ENCODE results near the gene TECTA. TPM values are rescaled to one million over a fixed set of nuclear protein-coding genes. Genes with fewer than 3 reads are reported as not detected.

The TECTA gene
- polyA plus RNA-seq, 3 donors = 0.45 TPM; not detected in 2

GRCh38 chr11:121240650-121241303 is 139.7 kb downstream of the TECTA start:
- Histone ChIP-seq H3K4me2 (replicated peaks; ENCODE audit: extremely low read depth, low read length, poor library complexity, severe bottlenecking) (no peak overlapping the region), H3K79me2 (ENCODE audit: insufficient read depth, low read length) (no peaks in the 10 kb centered on the region), H3K27me3 (ENCODE audit: control insufficient read depth in 2 of 2, insufficient read depth in 2 of 2, low read length in 2 of 2) (peaks cover 0 to 2% of the 10 kb centered on the region in 2 donors), H3K27ac (ENCODE audit: low read depth in 1 of 2, low read length in 2 of 2) (no peak overlapping the region), H3K4me3 (replicated peaks in 1 of 3; ENCODE audit: low read depth in 2 of 3, low read length in 3 of 3) (no peak overlapping the region), H3K9ac (ENCODE audit: insufficient read depth, low read length, poor library complexity, severe bottlenecking) (no peak overlapping the region), H2AFZ (ENCODE audit: insufficient read depth, low read depth, low read length, poor library complexity, severe bottlenecking) (no peak overlapping the region), H4K20me1 (ENCODE audit: insufficient read depth, low read length) (no peaks in the 10 kb centered on the region), H3K9me3 (replicated peaks in 1 of 2; ENCODE audit: control insufficient read depth in 1 of 2, insufficient read depth in 1 of 2, low read length in 2 of 2) (no peaks in the 10 kb centered on the region), H3K4me1 (ENCODE audit: control insufficient read depth in 1 of 2, insufficient read depth in 2 of 2, low read length in 2 of 2) (no peaks in the 10 kb centered on the region), H3K36me3 (replicated peaks in 1 of 2; ENCODE audit: control insufficient read depth in 1 of 2, insufficient read depth in 2 of 2, low read length in 2 of 2) (no peaks in the 10 kb centered on the region)
- 88% methylated on average over 9 of the region's 9 CpGs for WGBS (ENCODE audit: insufficient coverage)
- TF ChIP-seq CTCF (IDR thresholded peaks at IDR 0.05) = no peak
- Mint-ChIP-seq H3K36me3 (no peaks in the 10 kb centered on the region), H3K4me3 (no peak overlapping the region), H3K9me3 (peaks cover 0 to 2% (median 0%) of the 10 kb centered on the region in 7 donors), H3K27me3 (ENCODE audit: low read depth in 3 of 3) (peaks cover 0 to 9% (median 9%) of the 10 kb centered on the region in 3 donors), H3K27ac (no peak overlapping the region), H3K4me1 (no peaks in the 10 kb centered on the region)
- no peak for DNase-seq
- intact Hi-C loops (cut with micrococcal nuclease) = no loop called here

Other genes starting within 250 kb of the TECTA start
- gene TBCEL, start 77.1 kb upstream of the TECTA start, polyA plus RNA-seq = 1 to 10 TPM; 3.9 to 6.5 (median 5.0) TPM
- 1 to 10 TPM; 6.4 to 8.3 (median 8.3) TPM for gene SC5D, start 191.5 kb downstream of the TECTA start, polyA plus RNA-seq

All from CD14-positive monocyte (primary cell).